Thymus (tissue), 14 donors: ENCODE measurements around the gene ZPLD1. TPM values are rescaled to one million over a fixed set of nuclear protein-coding genes. Genes with fewer than 3 reads are reported as not detected.

Experiments
- DNase-seq, 9 donors: peaks; one replicate each; pipeline ENCODE4 v3.0.0-alpha.2; 2013; ENCODE audit warnings: low spot score in 9 of 9, low read depth in 6 of 9, missing footprints in 1 of 9
- H3K27ac ChIP-seq, 2 donors: one replicate each; pipeline ENCODE4 v1.5.1; 2013; ENCODE audit warnings: control low read depth in 1 of 2, low read depth in 1 of 2, low read length in 1 of 2, mild to moderate bottlenecking in 1 of 2, moderate library complexity in 1 of 2
- H3K27me3 ChIP-seq, 2 donors: one replicate each; pipeline ENCODE4 v1.5.1; 2013; ENCODE audit warnings: low read length in 1 of 2; ENCODE audit not compliant: control insufficient read depth in 2 of 2, insufficient read depth in 1 of 2
- H3K36me3 ChIP-seq, 2 donors: one replicate each; pipeline ENCODE4 v1.5.1; 2013; ENCODE audit warnings: low read length in 1 of 2, mild to moderate bottlenecking in 1 of 2, moderate library complexity in 1 of 2; ENCODE audit not compliant: control insufficient read depth in 2 of 2, insufficient read depth in 2 of 2
- H3K4me1 ChIP-seq, 2 donors: one replicate each; pipeline ENCODE4 v1.5.1; 2013; ENCODE audit warnings: low read length in 2 of 2; ENCODE audit not compliant: control insufficient read depth in 2 of 2, insufficient read depth in 2 of 2
- H3K4me3 ChIP-seq, 2 donors: one replicate each; pipeline ENCODE4 v1.5.1; 2013; ENCODE audit warnings: low read length in 2 of 2, control low read depth in 1 of 2, mild to moderate bottlenecking in 1 of 2
- H3K9me3 ChIP-seq, 2 donors: one replicate each; pipeline ENCODE4 v1.5.1; 2013; ENCODE audit warnings: low read length in 1 of 2, mild to moderate bottlenecking in 1 of 2; ENCODE audit not compliant: control insufficient read depth in 2 of 2, insufficient read depth in 1 of 2
- WGBS: extraction: QIAGEN DNeasy Blood & Tissue Kit; methylation state at CpG from one replicate; pipeline ENCODE4 v1.1.7; 2013; 5-methylcytosine and 5-hydroxymethylcytosine counted together
- long read RNA-seq, 10 donors: transcript quantifications; one replicate each; lab custom pipeline, GENCODE V29; 2026
- polyA plus RNA-seq: library from polyadenylated mRNA; stranded (reverse); fragments of 200-250 nt; gene quantifications from one replicate; pipeline ENCODE4 v1.2.3, GENCODE V29; 2013
- total RNA-seq: library from RNA; stranded (reverse); fragments of 120-200 nt; gene quantifications from one replicate; pipeline ENCODE4 v1.2.4, GENCODE V29; 2013
- donor health status: healthy.

ZPLD1 gene
- total RNA-seq (0.09 TPM), polyA plus RNA-seq (0.11 TPM)
- long read RNA-seq, donor 1 = 0 reads
- long read RNA-seq, donor 2 = 0 reads
- long read RNA-seq, donor 3 = 0 reads
- long read RNA-seq, donor 4 = 0 reads
- long read RNA-seq, donor 5 = 0 reads
- long read RNA-seq, donor 6 = 0 reads
- long read RNA-seq, donor 7 = 0 reads
- long read RNA-seq, donor 8 = 0 reads
- long read RNA-seq, donor 9 = 0 reads
- long read RNA-seq, donor 10 = 0 reads

GRCh38 chr3:102434715-102435114 lies at the start of gene ZPLD1:
Gene ZPLD1, plus strand, starts transcription at chr3:102435015. Its CDS starts 3,473 bp downstream, at chr3:102438488.
- H3K4me3 ChIP-seq = no peak within 1 kb of the TSS
- H3K36me3 ChIP-seq = no peaks in the 10 kb centered on the region
- H3K27ac ChIP-seq = no peak within 1 kb of the TSS
- H3K9me3 ChIP-seq = no peaks in the 10 kb centered on the region
- no peaks in the 10 kb centered on the region for H3K27me3 ChIP-seq
- DNase-seq = no peak
- no peaks in the 10 kb centered on the region for H3K4me1 ChIP-seq

- Histone ChIP-seq H3K36me3 (no peaks in the 10 kb centered on the region), H3K9me3 (no peaks in the 10 kb centered on the region), H3K27me3 (no peaks in the 10 kb centered on the region), H3K4me1 (no peaks in the 10 kb centered on the region), H3K27ac (no peak overlapping the region), H3K4me3 (no peak overlapping the region)
- WGBS = 91% methylated on average over 7 of the region's 7 CpGs
- DNase-seq = no peak
Measured at GRCh38 chr3:102390171-102390864, 44.5 kb upstream of the ZPLD1 start.

GRCh38 chr3:102390916-102391315 lies 43.9 kb upstream of the ZPLD1 start:
- Histone ChIP-seq H3K27me3 (no peaks in the 10 kb centered on the region), H3K9me3 (no peaks in the 10 kb centered on the region), H3K4me1 (no peaks in the 10 kb centered on the region), H3K4me3 (no peak overlapping the region), H3K36me3 (no peaks in the 10 kb centered on the region), H3K27ac (no peak overlapping the region)
- WGBS = 94% methylated on average over 1 of the region's 1 CpG
- DNase-seq = no peak

DNA sequence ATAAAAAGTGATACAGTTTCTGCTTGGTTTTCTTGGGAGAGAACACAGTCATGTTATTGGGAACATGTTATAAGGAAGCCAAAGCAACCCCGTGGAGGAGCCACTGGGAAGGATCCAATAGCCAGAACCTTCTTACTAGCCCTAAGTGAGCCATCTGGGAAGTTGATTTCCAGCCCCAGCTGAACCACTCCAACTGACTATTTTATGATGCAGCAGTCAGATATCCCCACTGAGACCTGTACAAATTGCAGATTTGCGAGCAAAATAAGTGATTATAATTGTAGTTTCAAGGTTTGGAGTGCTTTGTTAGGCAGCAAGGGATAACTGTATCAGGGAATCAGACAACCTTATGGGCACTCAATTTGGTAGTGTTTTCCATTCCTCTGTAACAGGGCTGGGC lies 43.3 kb upstream of the ZPLD1 start:
- Histone ChIP-seq H3K9me3 (no peaks in the 10 kb centered on the region), H3K27me3 (no peaks in the 10 kb centered on the region), H3K27ac (no peak overlapping the region), H3K36me3 (no peaks in the 10 kb centered on the region), H3K4me3 (no peak overlapping the region), H3K4me1 (no peaks in the 10 kb centered on the region)
- no peak for DNase-seq
- WGBS = 80% methylated on average over 2 of the region's 2 CpGs

DNA sequence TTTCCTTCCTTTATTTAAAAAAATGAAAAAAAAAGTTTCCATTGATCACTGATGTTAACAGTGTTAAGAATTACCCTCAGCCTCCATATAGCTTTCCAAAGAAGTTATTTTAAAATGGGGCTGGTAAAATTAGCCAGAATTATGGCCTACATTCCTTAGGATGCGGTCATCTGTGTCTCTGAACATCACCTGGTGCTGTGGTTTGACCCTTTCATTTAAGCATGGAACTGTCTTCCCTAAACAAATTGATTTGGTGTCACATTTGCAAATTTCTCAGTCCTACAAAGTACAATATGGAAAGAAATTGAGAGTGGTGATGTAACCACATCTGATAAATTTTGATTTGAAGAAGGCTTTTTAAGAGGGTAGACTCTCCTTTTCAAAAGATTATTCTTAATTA lies 40.3 kb upstream of the ZPLD1 start:
- WGBS = 86% methylated on average over 1 of the region's 1 CpG
- H3K9me3 ChIP-seq = no peaks in the 10 kb centered on the region
- DNase-seq = no peak
- no peaks in the 10 kb centered on the region for H3K27me3 ChIP-seq
- no peaks in the 10 kb centered on the region for H3K36me3 ChIP-seq
- no peak overlapping the region for H3K4me3 ChIP-seq
- H3K4me1 ChIP-seq = no peaks in the 10 kb centered on the region
- H3K27ac ChIP-seq = no peak overlapping the region

DNA sequence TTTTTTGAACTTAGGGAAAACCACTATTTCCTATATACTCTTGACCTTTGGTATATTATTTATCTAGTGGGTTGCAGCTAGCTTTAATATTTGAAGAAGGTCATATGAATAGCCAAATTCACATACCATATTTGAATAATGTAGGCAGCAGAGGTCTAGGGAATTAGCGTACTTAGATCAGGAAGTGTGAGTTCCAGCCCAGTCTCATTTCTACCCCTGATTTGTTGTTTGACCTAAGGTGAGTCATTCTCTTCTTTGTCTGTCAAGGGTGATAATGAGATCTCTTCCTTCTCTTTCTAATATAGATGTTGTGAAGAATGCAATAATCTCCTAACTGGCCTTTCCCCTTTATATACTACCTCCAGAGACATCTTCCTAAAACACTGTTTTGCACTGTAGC lies 36.6 kb upstream of the ZPLD1 start:
- Histone ChIP-seq H3K36me3 (no peaks in the 10 kb centered on the region), H3K9me3 (no peaks in the 10 kb centered on the region), H3K27ac (no peak overlapping the region), H3K27me3 (no peaks in the 10 kb centered on the region), H3K4me1 (no peaks in the 10 kb centered on the region), H3K4me3 (no peak overlapping the region)
- DNase-seq = no peak
- 92% methylated on average over 1 of the region's 1 CpG for WGBS

DNA sequence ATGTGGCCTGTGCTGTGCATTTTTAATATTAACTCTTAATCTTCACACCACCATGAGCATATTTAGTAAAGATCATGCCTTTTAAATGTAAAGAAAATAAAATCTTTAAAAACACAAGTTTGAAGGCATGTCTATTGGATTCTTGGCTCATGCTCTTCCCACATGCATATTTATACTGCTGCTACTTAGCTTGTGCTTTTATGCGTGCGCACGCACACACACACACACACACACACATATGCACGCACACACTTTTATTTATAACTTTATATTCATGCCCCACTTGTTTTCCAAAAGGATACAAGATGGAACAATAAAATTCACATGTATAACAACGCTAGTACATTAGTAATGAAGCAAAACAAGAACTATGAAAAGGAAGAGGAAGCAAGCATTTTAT lies 36.1 kb upstream of the ZPLD1 start:
- no peaks in the 10 kb centered on the region for H3K4me1 ChIP-seq
- 80% methylated on average over 5 of the region's 5 CpGs for WGBS
- H3K9me3 ChIP-seq = no peaks in the 10 kb centered on the region
- no peak for DNase-seq
- no peaks in the 10 kb centered on the region for H3K27me3 ChIP-seq
- no peaks in the 10 kb centered on the region for H3K36me3 ChIP-seq
- H3K4me3 ChIP-seq = no peak overlapping the region
- no peak overlapping the region for H3K27ac ChIP-seq

- H3K4me3 ChIP-seq = no peak overlapping the region
- DNase-seq = no peak
- 96% methylated on average over 5 of the region's 5 CpGs for WGBS
- H3K4me1 ChIP-seq = no peaks in the 10 kb centered on the region
- no peaks in the 10 kb centered on the region for H3K9me3 ChIP-seq
- no peaks in the 10 kb centered on the region for H3K36me3 ChIP-seq
- no peaks in the 10 kb centered on the region for H3K27me3 ChIP-seq
- H3K27ac ChIP-seq = no peak overlapping the region
Measured at GRCh38 chr3:102400142-102400541, 34.7 kb upstream of the ZPLD1 start.

DNA sequence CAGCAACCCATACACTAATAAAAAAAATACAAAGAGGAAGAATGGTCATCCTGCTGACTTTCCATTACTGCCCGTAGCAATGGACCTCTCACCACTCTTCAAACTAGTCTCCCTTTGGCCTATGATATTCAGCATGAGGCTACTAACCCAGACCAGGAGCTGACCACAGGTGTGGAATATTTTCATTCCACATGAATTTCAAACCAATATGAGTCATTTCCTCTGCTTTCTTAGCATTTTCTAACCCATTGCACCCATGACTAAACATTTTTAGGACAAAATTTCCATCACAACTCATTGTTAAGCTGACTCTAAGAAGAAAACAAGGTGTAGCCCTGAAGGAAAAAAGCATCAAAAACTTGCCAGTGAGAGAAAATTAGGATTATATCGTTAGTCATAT lies 34.0 kb upstream of the ZPLD1 start:
- 91% methylated on average over 2 of the region's 2 CpGs for WGBS
- Histone ChIP-seq H3K27ac (no peak overlapping the region), H3K36me3 (no peaks in the 10 kb centered on the region), H3K9me3 (no peaks in the 10 kb centered on the region), H3K27me3 (no peaks in the 10 kb centered on the region), H3K4me1 (no peaks in the 10 kb centered on the region), H3K4me3 (no peak overlapping the region)
- no peak for DNase-seq
